K562 (cell line): ENCODE results near the gene ORC1. TPM values are rescaled to one million over a fixed set of nuclear protein-coding genes. Genes with fewer than 3 reads are reported as not detected.

Experiments
- ATAC-seq: fragments of 200-7000 bp; cut with Tn5 transposase; 3 replicates; pipeline ENCODE4 v1.9.1; 2020; ENCODE audit warnings: moderate library complexity
- BruUV-seq: library from RNA; stranded (reverse); fragments of 400-500 nt; replicated peaks from 2 replicates; lab custom pipeline; 2021; lab: Mats Ljungman, UMichigan
- CTCF ChIA-PET: fragments of 300-600 bp; formaldehyde crosslinking; extraction: SDS; loops from one replicate; lab custom pipeline; 2021; ENCODE audit warnings: low intra/inter-chr PET ratio; lab: Yijun Ruan, JAX
- POLR2A ChIA-PET: fragments of 300-600, 350-650 bp; sonication (Branson Sonifier 250); formaldehyde crosslinking; extraction: SDS; loops from one replicate; lab custom pipeline; 2021; ENCODE audit warnings: antibody characterized with exemption, inconsistent platforms; lab: Yijun Ruan, JAX
- DNase-seq, 4 experiments: peaks; one replicate each; pipeline versions ENCODE4 v3.0.0 to v3.0.0-alpha.2; 2011 to 2018; ENCODE audit warnings: low spot score in 3 of 4, mixed read lengths in 3 of 4; ENCODE audit errors: extremely low read depth in 1 of 4
- FAIRE-seq: peaks from 2 replicates; lab custom pipeline; 2011; peaks lifted over from hg19 to GRCh38; lab: Jason Lieb, UNC
- H2AFZ ChIP-seq: 2 replicates; pipeline ENCODE4 v1.6.0; 2011; ENCODE audit warnings: low read depth, low read length, control low read depth, inconsistent platforms
- H3K27ac ChIP-seq: fragments of 200-600 bp; 3 replicates; pipeline ENCODE4 v1.8.0; 2011; ENCODE audit warnings: low read depth, mild to moderate bottlenecking, control low read depth, inconsistent platforms, low read length, moderate library complexity, mixed read lengths; ENCODE audit errors: extremely low read depth
- H3K27me3 ChIP-seq, 2 experiments: fragments of 300-600 bp in 1 of 2; 2 replicates in 1 of 2; 3 replicates in 1 of 2; pipeline versions ENCODE4 v1.6.0 to v1.8.0; 2011; ENCODE audit warnings: inconsistent platforms in 2 of 2, low read length in 2 of 2, mild to moderate bottlenecking in 1 of 2, mixed read lengths in 1 of 2, moderate library complexity in 1 of 2; ENCODE audit not compliant: control insufficient read depth in 2 of 2, insufficient read depth in 2 of 2
- H3K36me3 ChIP-seq: fragments of 300-600 bp; 3 replicates; pipeline ENCODE4 v1.8.0; 2011; ENCODE audit warnings: mild to moderate bottlenecking, low read length, inconsistent platforms; ENCODE audit not compliant: control insufficient read depth, insufficient read depth
- H3K4me1 ChIP-seq, 2 experiments: fragments of 200-600 bp in 1 of 2; replicated peaks in 1 of 2; 2 replicates in 1 of 2; 3 replicates in 1 of 2; pipeline versions ENCODE4 v1.5.1 to v1.8.0; 2011; ENCODE audit warnings: inconsistent platforms in 2 of 2, low read length in 2 of 2, mild to moderate bottlenecking in 1 of 2, mixed read lengths in 1 of 2, moderate library complexity in 1 of 2; ENCODE audit not compliant: control insufficient read depth in 2 of 2, insufficient read depth in 2 of 2
- H3K4me2 ChIP-seq: 2 replicates; pipeline ENCODE4 v1.6.1; 2011; ENCODE audit warnings: low read length, control low read depth, inconsistent platforms, mixed read lengths; ENCODE audit not compliant: insufficient read depth
- H3K4me3 ChIP-seq: fragments of 200-600 bp; sonication (generic), shearing (Covaris generic); 2 replicates; pipeline ENCODE4 v1.5.1; 2016; ENCODE audit warnings: control low read depth, inconsistent platforms
- H3K79me2 ChIP-seq: fragments of 200-600 bp; 3 replicates; pipeline ENCODE4 v1.8.0; 2011; ENCODE audit warnings: low read length, inconsistent platforms; ENCODE audit not compliant: control insufficient read depth, insufficient read depth
- H3K9ac ChIP-seq, 2 experiments: 2 replicates each; pipeline versions ENCODE4 v1.6.0 to v1.6.1; 2011; ENCODE audit warnings: low read depth in 2 of 2, low read length in 2 of 2, control low read depth in 1 of 2, inconsistent platforms in 1 of 2, mild to moderate bottlenecking in 1 of 2, mixed read lengths in 1 of 2; ENCODE audit not compliant: insufficient read depth in 1 of 2
- H3K9me1 ChIP-seq: one replicate; pipeline ENCODE4 v1.6.0; 2011; ENCODE audit warnings: inconsistent platforms, mild to moderate bottlenecking, low read length, moderate library complexity; ENCODE audit not compliant: control insufficient read depth, insufficient read depth
- H3K9me3 ChIP-seq: replicated peaks from 2 replicates; pipeline ENCODE4 v1.5.1; 2011; ENCODE audit warnings: low read depth, low read length, inconsistent platforms; ENCODE audit not compliant: control insufficient read depth, insufficient read depth
- H4K20me1 ChIP-seq: replicated peaks from 2 replicates; pipeline ENCODE4 v1.6.1; 2011; ENCODE audit warnings: low read length, inconsistent platforms, mixed read lengths; ENCODE audit not compliant: control insufficient read depth, insufficient read depth
- CSDE1 ChIP-seq, 2 experiments: fragments of 450-650 bp; IDR thresholded peaks; 2 replicates each; pipeline ENCODE4 v1.6.1; 2016; ENCODE audit warnings: mild to moderate bottlenecking in 1 of 2
- HNRNPL ChIP-seq: fragments of 200-400 bp; formaldehyde crosslinking; IDR thresholded peaks from 2 replicates; pipeline ENCODE4 v1.6.1; 2017; ENCODE audit warnings: low read depth, mild to moderate bottlenecking, low read length
- NCOA4 ChIP-seq: fragments of 450-650 bp; IDR thresholded peaks from 2 replicates; pipeline ENCODE4 v1.6.1; 2018; ENCODE audit warnings: mild to moderate bottlenecking; ENCODE audit not compliant: partially characterized antibody
- RAD51 ChIP-seq: fragments of 450-650 bp; IDR thresholded peaks from 2 replicates; pipeline ENCODE4 v1.7.1; 2016; ENCODE audit warnings: low read depth, mild to moderate bottlenecking, borderline replicate concordance
- SIN3A ChIP-seq, 2 experiments: fragments of 150-350 bp in 1 of 2; IDR thresholded peaks; 2 replicates each; pipeline ENCODE4 v1.6.1; 2011 to 2016; ENCODE audit warnings: borderline replicate concordance in 2 of 2, low read depth in 2 of 2, low read length in 2 of 2, mild to moderate bottlenecking in 2 of 2, moderate library complexity in 2 of 2; ENCODE audit not compliant: control insufficient read depth in 1 of 2
- ZBTB1 ChIP-seq: sonication (generic); formaldehyde crosslinking; IDR thresholded peaks from 2 replicates; pipeline ENCODE4 v1.8.1; 2023; ENCODE audit warnings: missing genetic modification reagents, low read depth, mild to moderate bottlenecking, borderline replicate concordance
- ZNF830 ChIP-seq: fragments of 250-450 bp; sonication (Bioruptor Pico); IDR thresholded peaks from 2 replicates; pipeline ENCODE4 v1.5.0; 2021; ENCODE audit warnings: mild to moderate bottlenecking
- WGBS: fragments of 100-300 bp; shearing (Covaris generic); methylation state at CpG from one replicate; pipeline ENCODE4 v1.1.6; 2016; ENCODE audit warnings: low coverage, mixed read lengths; ENCODE audit not compliant: insufficient coverage; ENCODE audit errors: missing lambda C conversion rate; 5-methylcytosine and 5-hydroxymethylcytosine counted together
- in situ Hi-C: fragments of 300-500 bp; cut with MboI; formaldehyde crosslinking; loops from 4 replicates; pipeline ENCODE4 v1.15.0; 2018; ENCODE audit warnings: inconsistent platforms, mixed read lengths
- intact Hi-C: fragments of 100-400 bp; cut with micrococcal nuclease; formaldehyde crosslinking; loops from 2 replicates; pipeline ENCODE4 v1.14.2; 2022
- polyA plus RNA-seq, 8 experiments: library from polyadenylated mRNA; depleted of rRNA in 4 of 8; stranded (reverse) in 5 of 8; unstranded in 3 of 8; fragments of >200 nt; fragmentation: Nextera tagmentation in 2 of 8; fragmentation: Illumina TruSeq in 1 of 8; extraction: Ambion mirVana in 2 of 8; extraction: Trizol in 1 of 8; gene quantifications; 2 replicates each; pipeline versions ENCODE4 v1.2.1 to v1.2.3, GENCODE V29; 2011 to 2014; ENCODE audit warnings: inconsistent platforms in 1 of 8, missing spikeins in 1 of 8
- total RNA-seq, 7 experiments: library from RNA; depleted of rRNA in 6 of 7; stranded (reverse); fragments of >200 nt in 6 of 7; fragmentation: Illumina TruSeq in 2 of 7; extraction: Trizol in 2 of 7; gene quantifications; 2 replicates each; pipeline versions ENCODE4 v1.2.1 to v1.2.3, GENCODE V29; 2011 to 2021; ENCODE audit warnings: low replicate concordance in 1 of 7
- TF ChIP-seq, protein P1 (sequence below): sonication (generic); formaldehyde crosslinking; IDR thresholded peaks from 2 replicates; pipeline ENCODE4 v1.8.1; 2023; ENCODE audit warnings: mild to moderate bottlenecking, missing genetic modification reagents
- TF ChIP-seq, protein P2 (sequence below), 2 experiments: fragments of 250-450 bp in 1 of 2; fragments of 450-650 bp in 1 of 2; sonication (Bioruptor Pico) in 1 of 2; IDR thresholded peaks; 2 replicates each; pipeline versions ENCODE4 v1.6.1 to v1.8.0; 2016 to 2021; ENCODE audit warnings: mild to moderate bottlenecking in 2 of 2, moderate library complexity in 2 of 2, missing compliant biosample characterization in 1 of 2, missing genetic modification characterization in 1 of 2
- TF ChIP-seq, protein P3 (sequence below): fragments of 250-450 bp; sonication (Bioruptor Pico); IDR thresholded peaks from 2 replicates; pipeline ENCODE4 v1.5.0; 2021
- TF ChIP-seq, protein P4 (sequence below): sonication (generic); formaldehyde crosslinking; IDR thresholded peaks from 2 replicates; pipeline ENCODE4 v1.8.0; 2022; ENCODE audit warnings: mild to moderate bottlenecking, missing genetic modification reagents
- TF ChIP-seq, protein P5 (sequence below): IDR thresholded peaks from 2 replicates; pipeline ENCODE4 v1.6.1; 2014; ENCODE audit warnings: antibody characterized with exemption

ORC1 gene
- total and polyA plus RNA-seq, 9 of the 15 experiments (the other 6 are each of a cell fraction or from before 2014, with no cell fraction given): 26.4 to 91.6 (median 69.7) TPM

DNA sequence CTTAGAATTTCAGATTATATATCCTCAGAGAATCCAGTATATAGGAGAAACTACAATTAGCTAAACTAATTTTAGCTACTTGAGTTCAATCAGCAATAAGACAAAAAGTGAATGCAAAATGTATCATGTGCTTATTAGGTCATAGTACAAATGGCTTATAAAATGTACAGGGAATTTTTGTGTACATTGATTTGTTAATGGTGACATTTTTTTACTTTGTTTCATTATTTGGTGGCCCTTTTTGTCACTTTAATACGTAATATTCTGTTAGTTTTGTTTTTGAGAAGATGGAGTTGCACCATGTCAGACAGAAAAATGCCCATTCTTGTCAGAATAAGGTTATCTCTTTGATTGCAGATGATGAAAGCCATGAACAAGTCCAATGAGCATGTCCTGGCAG, 71.8 kb downstream of the ORC1 start:
- WGBS: 88% methylated on average over 1 of the region's 1 CpG
- CTCF ChIA-PET: no interaction called here
- no peak for DNase-seq
- Histone ChIP-seq H4K20me1 (no peaks in the 10 kb centered on the region), H2AFZ (no peak overlapping the region), H3K4me3 (no peak overlapping the region), H3K36me3 (peaks cover 8% of the 10 kb centered on the region; the same call in 1 of the 3 replicates), H3K9me3 (no peaks in the 10 kb centered on the region), H3K4me1 (peaks cover 7 to 10% of the 10 kb centered on the region in 2 experiments; a peak in 3 of 5 replicates), H3K79me2 (no peaks in the 10 kb centered on the region), H3K9ac (no peak overlapping the region), H3K27me3 (no peaks in the 10 kb centered on the region), H3K4me2 (no peak overlapping the region), H3K9me1 (no peaks in the 10 kb centered on the region), H3K27ac (no peak overlapping the region)
- no peak for FAIRE-seq
- intact Hi-C loops: no loop called here
- ATAC-seq: no peak
- no TSS peak for BruUV-seq
- POLR2A ChIA-PET: no interaction called here
- in situ Hi-C loops: no loop called here
- TF ChIP-seq RAD51: no peak
- no peak for TF ChIP-seq NCOA4
- TF ChIP-seq, protein P1, sequence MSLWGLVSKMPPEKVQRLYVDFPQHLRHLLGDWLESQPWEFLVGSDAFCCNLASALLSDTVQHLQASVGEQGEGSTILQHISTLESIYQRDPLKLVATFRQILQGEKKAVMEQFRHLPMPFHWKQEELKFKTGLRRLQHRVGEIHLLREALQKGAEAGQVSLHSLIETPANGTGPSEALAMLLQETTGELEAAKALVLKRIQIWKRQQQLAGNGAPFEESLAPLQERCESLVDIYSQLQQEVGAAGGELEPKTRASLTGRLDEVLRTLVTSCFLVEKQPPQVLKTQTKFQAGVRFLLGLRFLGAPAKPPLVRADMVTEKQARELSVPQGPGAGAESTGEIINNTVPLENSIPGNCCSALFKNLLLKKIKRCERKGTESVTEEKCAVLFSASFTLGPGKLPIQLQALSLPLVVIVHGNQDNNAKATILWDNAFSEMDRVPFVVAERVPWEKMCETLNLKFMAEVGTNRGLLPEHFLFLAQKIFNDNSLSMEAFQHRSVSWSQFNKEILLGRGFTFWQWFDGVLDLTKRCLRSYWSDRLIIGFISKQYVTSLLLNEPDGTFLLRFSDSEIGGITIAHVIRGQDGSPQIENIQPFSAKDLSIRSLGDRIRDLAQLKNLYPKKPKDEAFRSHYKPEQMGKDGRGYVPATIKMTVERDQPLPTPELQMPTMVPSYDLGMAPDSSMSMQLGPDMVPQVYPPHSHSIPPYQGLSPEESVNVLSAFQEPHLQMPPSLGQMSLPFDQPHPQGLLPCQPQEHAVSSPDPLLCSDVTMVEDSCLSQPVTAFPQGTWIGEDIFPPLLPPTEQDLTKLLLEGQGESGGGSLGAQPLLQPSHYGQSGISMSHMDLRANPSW: no peak
- TF ChIP-seq ZBTB1 (CRISPR knock-in tag): no peak
- TF ChIP-seq, protein P2, sequence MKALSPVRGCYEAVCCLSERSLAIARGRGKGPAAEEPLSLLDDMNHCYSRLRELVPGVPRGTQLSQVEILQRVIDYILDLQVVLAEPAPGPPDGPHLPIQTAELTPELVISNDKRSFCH (CRISPR knock-in tag; IDR thresholded peaks at IDR 0.05): no peak
- TF ChIP-seq, protein P2 (tag; IDR thresholded peaks at IDR 0.05): no peak
- no peak for TF ChIP-seq SIN3A (IDR thresholded peaks at IDR 0.05; ENCODE audit: borderline replicate concordance in 2 of 2, control insufficient read depth in 1 of 2, low read depth in 2 of 2, low read length in 2 of 2)
- TF ChIP-seq, protein P3, sequence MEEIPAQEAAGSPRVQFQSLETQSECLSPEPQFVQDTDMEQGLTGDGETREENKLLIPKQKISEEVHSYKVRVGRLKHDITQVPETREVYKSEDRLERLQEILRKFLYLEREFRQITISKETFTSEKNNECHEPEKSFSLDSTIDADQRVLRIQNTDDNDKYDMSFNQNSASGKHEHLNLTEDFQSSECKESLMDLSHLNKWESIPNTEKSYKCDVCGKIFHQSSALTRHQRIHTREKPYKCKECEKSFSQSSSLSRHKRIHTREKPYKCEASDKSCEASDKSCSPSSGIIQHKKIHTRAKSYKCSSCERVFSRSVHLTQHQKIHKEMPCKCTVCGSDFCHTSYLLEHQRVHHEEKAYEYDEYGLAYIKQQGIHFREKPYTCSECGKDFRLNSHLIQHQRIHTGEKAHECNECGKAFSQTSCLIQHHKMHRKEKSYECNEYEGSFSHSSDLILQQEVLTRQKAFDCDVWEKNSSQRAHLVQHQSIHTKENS (CRISPR knock-in tag): no peak
- TF ChIP-seq, protein P4, sequence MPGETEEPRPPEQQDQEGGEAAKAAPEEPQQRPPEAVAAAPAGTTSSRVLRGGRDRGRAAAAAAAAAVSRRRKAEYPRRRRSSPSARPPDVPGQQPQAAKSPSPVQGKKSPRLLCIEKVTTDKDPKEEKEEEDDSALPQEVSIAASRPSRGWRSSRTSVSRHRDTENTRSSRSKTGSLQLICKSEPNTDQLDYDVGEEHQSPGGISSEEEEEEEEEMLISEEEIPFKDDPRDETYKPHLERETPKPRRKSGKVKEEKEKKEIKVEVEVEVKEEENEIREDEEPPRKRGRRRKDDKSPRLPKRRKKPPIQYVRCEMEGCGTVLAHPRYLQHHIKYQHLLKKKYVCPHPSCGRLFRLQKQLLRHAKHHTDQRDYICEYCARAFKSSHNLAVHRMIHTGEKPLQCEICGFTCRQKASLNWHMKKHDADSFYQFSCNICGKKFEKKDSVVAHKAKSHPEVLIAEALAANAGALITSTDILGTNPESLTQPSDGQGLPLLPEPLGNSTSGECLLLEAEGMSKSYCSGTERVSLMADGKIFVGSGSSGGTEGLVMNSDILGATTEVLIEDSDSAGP: no peak
- TF ChIP-seq CSDE1 (IDR thresholded peaks at IDR 0.05): no peak
- TF ChIP-seq HNRNPL: no peak
- TF ChIP-seq, protein P5, sequence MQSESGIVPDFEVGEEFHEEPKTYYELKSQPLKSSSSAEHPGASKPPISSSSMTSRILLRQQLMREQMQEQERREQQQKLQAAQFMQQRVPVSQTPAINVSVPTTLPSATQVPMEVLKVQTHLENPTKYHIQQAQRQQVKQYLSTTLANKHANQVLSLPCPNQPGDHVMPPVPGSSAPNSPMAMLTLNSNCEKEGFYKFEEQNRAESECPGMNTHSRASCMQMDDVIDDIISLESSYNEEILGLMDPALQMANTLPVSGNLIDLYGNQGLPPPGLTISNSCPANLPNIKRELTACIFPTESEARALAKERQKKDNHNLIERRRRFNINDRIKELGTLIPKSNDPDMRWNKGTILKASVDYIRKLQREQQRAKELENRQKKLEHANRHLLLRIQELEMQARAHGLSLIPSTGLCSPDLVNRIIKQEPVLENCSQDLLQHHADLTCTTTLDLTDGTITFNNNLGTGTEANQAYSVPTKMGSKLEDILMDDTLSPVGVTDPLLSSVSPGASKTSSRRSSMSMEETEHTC: no peak
- TF ChIP-seq ZNF830: no peak
